K562 (cell line): Measurements from ENCODE around the gene KRT36. TPM values are rescaled to one million over a fixed set of nuclear protein-coding genes. Genes with fewer than 3 reads are reported as not detected.

ENCODE experiments used
- ATAC-seq: fragments of 200-7000 bp; cut with Tn5 transposase; 3 replicates; pipeline ENCODE4 v1.9.1; 2020; ENCODE audit warnings: moderate library complexity
- BruUV-seq: library from RNA; stranded (reverse); fragments of 400-500 nt; replicated peaks from 2 replicates; lab custom pipeline; 2021; lab: Mats Ljungman, UMichigan
- CTCF ChIA-PET: fragments of 300-600 bp; formaldehyde crosslinking; extraction: SDS; loops from one replicate; lab custom pipeline; 2021; ENCODE audit warnings: low intra/inter-chr PET ratio; lab: Yijun Ruan, JAX
- POLR2A ChIA-PET: fragments of 300-600, 350-650 bp; sonication (Branson Sonifier 250); formaldehyde crosslinking; extraction: SDS; loops from one replicate; lab custom pipeline; 2021; ENCODE audit warnings: antibody characterized with exemption, inconsistent platforms; lab: Yijun Ruan, JAX
- DNase-seq, 4 experiments: peaks; one replicate each; pipeline versions ENCODE4 v3.0.0 to v3.0.0-alpha.2; 2011 to 2018; ENCODE audit warnings: low spot score in 3 of 4, mixed read lengths in 3 of 4; ENCODE audit errors: extremely low read depth in 1 of 4
- FAIRE-seq: peaks from 2 replicates; lab custom pipeline; 2011; peaks lifted over from hg19 to GRCh38; lab: Jason Lieb, UNC
- H2AFZ ChIP-seq: 2 replicates; pipeline ENCODE4 v1.6.0; 2011; ENCODE audit warnings: low read depth, low read length, control low read depth, inconsistent platforms
- H3K27ac ChIP-seq: fragments of 200-600 bp; 3 replicates; pipeline ENCODE4 v1.8.0; 2011; ENCODE audit warnings: low read depth, mild to moderate bottlenecking, control low read depth, inconsistent platforms, low read length, moderate library complexity, mixed read lengths; ENCODE audit errors: extremely low read depth
- H3K27me3 ChIP-seq, 2 experiments: fragments of 300-600 bp in 1 of 2; 2 replicates in 1 of 2; 3 replicates in 1 of 2; pipeline versions ENCODE4 v1.6.0 to v1.8.0; 2011; ENCODE audit warnings: inconsistent platforms in 2 of 2, low read length in 2 of 2, mild to moderate bottlenecking in 1 of 2, mixed read lengths in 1 of 2, moderate library complexity in 1 of 2; ENCODE audit not compliant: control insufficient read depth in 2 of 2, insufficient read depth in 2 of 2
- H3K36me3 ChIP-seq: fragments of 300-600 bp; 3 replicates; pipeline ENCODE4 v1.8.0; 2011; ENCODE audit warnings: mild to moderate bottlenecking, low read length, inconsistent platforms; ENCODE audit not compliant: control insufficient read depth, insufficient read depth
- H3K4me1 ChIP-seq, 2 experiments: fragments of 200-600 bp in 1 of 2; replicated peaks in 1 of 2; 2 replicates in 1 of 2; 3 replicates in 1 of 2; pipeline versions ENCODE4 v1.5.1 to v1.8.0; 2011; ENCODE audit warnings: inconsistent platforms in 2 of 2, low read length in 2 of 2, mild to moderate bottlenecking in 1 of 2, mixed read lengths in 1 of 2, moderate library complexity in 1 of 2; ENCODE audit not compliant: control insufficient read depth in 2 of 2, insufficient read depth in 2 of 2
- H3K4me2 ChIP-seq: 2 replicates; pipeline ENCODE4 v1.6.1; 2011; ENCODE audit warnings: low read length, control low read depth, inconsistent platforms, mixed read lengths; ENCODE audit not compliant: insufficient read depth
- H3K4me3 ChIP-seq: fragments of 200-600 bp; sonication (generic), shearing (Covaris generic); 2 replicates; pipeline ENCODE4 v1.5.1; 2016; ENCODE audit warnings: control low read depth, inconsistent platforms
- H3K79me2 ChIP-seq: fragments of 200-600 bp; 3 replicates; pipeline ENCODE4 v1.8.0; 2011; ENCODE audit warnings: low read length, inconsistent platforms; ENCODE audit not compliant: control insufficient read depth, insufficient read depth
- H3K9ac ChIP-seq, 2 experiments: 2 replicates each; pipeline versions ENCODE4 v1.6.0 to v1.6.1; 2011; ENCODE audit warnings: low read depth in 2 of 2, low read length in 2 of 2, control low read depth in 1 of 2, inconsistent platforms in 1 of 2, mild to moderate bottlenecking in 1 of 2, mixed read lengths in 1 of 2; ENCODE audit not compliant: insufficient read depth in 1 of 2
- H3K9me1 ChIP-seq: one replicate; pipeline ENCODE4 v1.6.0; 2011; ENCODE audit warnings: inconsistent platforms, mild to moderate bottlenecking, low read length, moderate library complexity; ENCODE audit not compliant: control insufficient read depth, insufficient read depth
- H3K9me3 ChIP-seq: replicated peaks from 2 replicates; pipeline ENCODE4 v1.5.1; 2011; ENCODE audit warnings: low read depth, low read length, inconsistent platforms; ENCODE audit not compliant: control insufficient read depth, insufficient read depth
- H4K20me1 ChIP-seq: replicated peaks from 2 replicates; pipeline ENCODE4 v1.6.1; 2011; ENCODE audit warnings: low read length, inconsistent platforms, mixed read lengths; ENCODE audit not compliant: control insufficient read depth, insufficient read depth
- ASH1L ChIP-seq: fragments of 450-650 bp; IDR thresholded peaks from 2 replicates; pipeline ENCODE4 v1.6.1; 2018; ENCODE audit warnings: borderline replicate concordance, mild to moderate bottlenecking, low read depth; ENCODE audit not compliant: partially characterized antibody
- FOXK1 ChIP-seq: sonication (generic); formaldehyde crosslinking; IDR thresholded peaks from 2 replicates; pipeline ENCODE4 v1.8.0; 2022; ENCODE audit warnings: missing genetic modification reagents, mild to moderate bottlenecking, borderline replicate concordance
- HMGN3 ChIP-seq: IDR thresholded peaks from 2 replicates; pipeline ENCODE4 v1.6.1; 2011; ENCODE audit warnings: borderline replicate concordance, low read depth, mild to moderate bottlenecking, mixed read lengths, low read length; ENCODE audit not compliant: insufficient read length; ENCODE audit errors: extremely low read depth
- LEF1 ChIP-seq: fragments of 450-650 bp; IDR thresholded peaks from 2 replicates; pipeline ENCODE4 v1.6.1; 2016; ENCODE audit warnings: mild to moderate bottlenecking
- MED1 ChIP-seq: sonication (generic); formaldehyde crosslinking; IDR thresholded peaks from 2 replicates; pipeline ENCODE4 v1.8.1; 2023; ENCODE audit warnings: missing genetic modification reagents, borderline replicate concordance
- SMAD1 ChIP-seq: fragments of 150-350 bp; IDR thresholded peaks from 2 replicates; pipeline ENCODE4 v1.6.1; 2014; ENCODE audit warnings: low read length, low read depth; ENCODE audit not compliant: partially characterized antibody
- TCF7L2 ChIP-seq: fragments of 150-350 bp; IDR thresholded peaks from 2 replicates; pipeline ENCODE4 v1.6.1; 2016; ENCODE audit warnings: low read depth, mild to moderate bottlenecking, low read length, moderate library complexity
- ZBTB17 ChIP-seq: fragments of 450-650 bp; formaldehyde crosslinking; IDR thresholded peaks from 2 replicates; pipeline ENCODE4 v1.4.0; 2020; ENCODE audit warnings: mild to moderate bottlenecking
- ZNF133 ChIP-seq: fragments of 250-450 bp; sonication (Bioruptor Pico); IDR thresholded peaks from 2 replicates; pipeline ENCODE4 v1.4.0; 2020; ENCODE audit warnings: mild to moderate bottlenecking
- WGBS: fragments of 100-300 bp; shearing (Covaris generic); methylation state at CpG from one replicate; pipeline ENCODE4 v1.1.6; 2016; ENCODE audit warnings: low coverage, mixed read lengths; ENCODE audit not compliant: insufficient coverage; ENCODE audit errors: missing lambda C conversion rate; 5-methylcytosine and 5-hydroxymethylcytosine counted together
- in situ Hi-C: fragments of 300-500 bp; cut with MboI; formaldehyde crosslinking; loops from 4 replicates; pipeline ENCODE4 v1.15.0; 2018; ENCODE audit warnings: inconsistent platforms, mixed read lengths
- intact Hi-C: fragments of 100-400 bp; cut with micrococcal nuclease; formaldehyde crosslinking; loops from 2 replicates; pipeline ENCODE4 v1.14.2; 2022
- polyA plus RNA-seq, 8 experiments: library from polyadenylated mRNA; depleted of rRNA in 4 of 8; stranded (reverse) in 5 of 8; unstranded in 3 of 8; fragments of >200 nt; fragmentation: Nextera tagmentation in 2 of 8; fragmentation: Illumina TruSeq in 1 of 8; extraction: Ambion mirVana in 2 of 8; extraction: Trizol in 1 of 8; gene quantifications; 2 replicates each; pipeline versions ENCODE4 v1.2.1 to v1.2.3, GENCODE V29; 2011 to 2014; ENCODE audit warnings: inconsistent platforms in 1 of 8, missing spikeins in 1 of 8
- total RNA-seq, 7 experiments: library from RNA; depleted of rRNA in 6 of 7; stranded (reverse); fragments of >200 nt in 6 of 7; fragmentation: Illumina TruSeq in 2 of 7; extraction: Trizol in 2 of 7; gene quantifications; 2 replicates each; pipeline versions ENCODE4 v1.2.1 to v1.2.3, GENCODE V29; 2011 to 2021; ENCODE audit warnings: low replicate concordance in 1 of 7
- TF ChIP-seq, protein P1 (sequence below): fragments of 450-650 bp; IDR thresholded peaks from 2 replicates; pipeline ENCODE4 v1.6.1; 2016; ENCODE audit warnings: low read depth, mild to moderate bottlenecking, moderate library complexity

The KRT36 gene
- total and polyA plus RNA-seq, 9 of the 15 experiments (the other 6 are each of a cell fraction or from before 2014, with no cell fraction given): 0.04 TPM; not detected in 8

DNA sequence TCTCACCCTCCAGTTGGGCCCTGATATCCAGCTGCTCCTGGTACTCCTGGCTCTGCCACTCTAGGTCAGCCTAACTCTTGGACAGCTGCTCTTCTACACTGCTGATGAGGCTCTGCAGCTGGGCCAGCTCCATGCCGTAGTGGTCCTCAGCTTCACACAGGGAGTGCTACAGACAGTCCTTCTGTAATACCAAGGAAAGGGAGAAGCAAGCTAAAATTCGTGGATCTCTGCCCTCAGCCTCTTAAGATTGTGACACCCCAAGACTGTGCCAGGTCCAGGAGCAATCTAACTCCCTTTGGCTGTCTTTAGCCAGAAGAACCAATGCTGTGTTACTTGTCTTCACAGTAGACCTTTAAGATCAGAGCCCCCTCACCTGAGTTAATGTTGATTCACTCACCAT, 41.2 kb downstream of the KRT36 start:
- TF ChIP-seq ZNF133 (no peak), SMAD1 (no peak), LEF1 (no peak), FOXK1 (CRISPR knock-in tag) (no peak), HMGN3 (no peak), TCF7L2 (no peak)
- TF ChIP-seq, all 486 proteins: peak for 0
- BruUV-seq: no TSS peak
- DNase-seq: no peak
- FAIRE-seq: no peak
- Histone ChIP-seq H3K4me3 (no peak overlapping the region), H3K9me1 (no peaks in the 10 kb centered on the region), H3K27ac (no peak overlapping the region), H3K36me3 (no peaks in the 10 kb centered on the region), H3K4me1 (no peaks in the 10 kb centered on the region), H2AFZ (no peak overlapping the region), H3K79me2 (no peaks in the 10 kb centered on the region), H3K4me2 (no peak overlapping the region), H3K9ac (no peak overlapping the region), H3K27me3 (peaks cover 3 to 12% of the 10 kb centered on the region in 2 experiments; a peak in 2 of 5 replicates), H4K20me1 (no peaks in the 10 kb centered on the region), H3K9me3 (no peaks in the 10 kb centered on the region; the same call in 1 of the 2 replicates)
- ATAC-seq: no peak
- CTCF ChIA-PET: no interaction called here
- in situ Hi-C loops (no loop called here), intact Hi-C loops (no loop called here)
- 0% methylated on average over 2 of the region's 2 CpGs for WGBS
- POLR2A ChIA-PET: interaction anchor here (0.7 to 2.2 kb wide), 2 partner anchors 15 to 302 kb away, joined by 3 to 5 read pairs; no protein-coding TSS in a partner anchor

DNA sequence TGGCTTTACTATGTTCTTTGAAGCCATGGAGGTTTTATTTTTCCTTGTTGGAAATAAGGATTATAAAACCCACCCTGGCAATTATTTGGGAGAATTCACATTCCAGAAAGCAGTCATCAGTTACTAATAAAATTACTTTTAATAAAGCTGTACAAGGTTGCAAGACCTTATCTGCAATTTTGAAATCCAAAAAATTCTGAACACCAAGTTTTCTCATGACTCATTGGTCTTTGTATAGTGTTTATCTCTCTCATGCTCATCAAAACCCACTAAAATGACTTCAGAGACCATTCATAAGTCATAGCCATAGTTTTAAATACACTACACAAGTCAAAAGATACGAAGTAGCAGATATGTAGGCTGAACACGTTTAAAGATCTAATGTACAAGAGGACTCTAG, 42.9 kb downstream of the KRT36 start:
- in situ Hi-C loops: no loop called here
- CTCF ChIA-PET: interaction anchor here (0.7 kb wide), 1 partner anchor 832 kb away, joined by 3 read pairs; no protein-coding TSS in a partner anchor

More for the DNA sequence above, 42.9 kb downstream of the KRT36 start:
- POLR2A ChIA-PET: no interaction called here
- intact Hi-C loops: no loop called here
- no peak for TF ChIP-seq ZBTB17
- TF ChIP-seq, protein P1, sequence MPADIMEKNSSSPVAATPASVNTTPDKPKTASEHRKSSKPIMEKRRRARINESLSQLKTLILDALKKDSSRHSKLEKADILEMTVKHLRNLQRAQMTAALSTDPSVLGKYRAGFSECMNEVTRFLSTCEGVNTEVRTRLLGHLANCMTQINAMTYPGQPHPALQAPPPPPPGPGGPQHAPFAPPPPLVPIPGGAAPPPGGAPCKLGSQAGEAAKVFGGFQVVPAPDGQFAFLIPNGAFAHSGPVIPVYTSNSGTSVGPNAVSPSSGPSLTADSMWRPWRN: no peak
- no peak for TF ChIP-seq MED1
- no peak for TF ChIP-seq ASH1L
- TF ChIP-seq, all 486 proteins: peak for 0
- no peaks in the 10 kb centered on the region for H3K4me1 ChIP-seq
- WGBS: 3% methylated on average over 2 of the region's 2 CpGs
- FAIRE-seq: no peak
- peaks cover 5 to 12% of the 10 kb centered on the region in 2 experiments; a peak in 2 of 5 replicates for H3K27me3 ChIP-seq
- H3K79me2 ChIP-seq: no peaks in the 10 kb centered on the region; the same call in 2 of the 3 replicates
- no peak for ATAC-seq
- no peaks in the 10 kb centered on the region for H3K9me1 ChIP-seq
- no peaks in the 10 kb centered on the region; the same call in 1 of the 2 replicates for H3K9me3 ChIP-seq
- H3K36me3 ChIP-seq: no peaks in the 10 kb centered on the region
- no peak overlapping the region for H3K9ac ChIP-seq
- no peaks in the 10 kb centered on the region for H4K20me1 ChIP-seq
- no TSS peak for BruUV-seq
- no peak overlapping the region for H3K4me2 ChIP-seq
- H2AFZ ChIP-seq: no peak overlapping the region
- no peak overlapping the region for H3K27ac ChIP-seq
- DNase-seq: no peak
- no peak overlapping the region for H3K4me3 ChIP-seq
